Prostate gland (tissue), 2 donors: ENCODE data around the gene LCN12.

Experiments
- POLR2A ChIP-seq: fragments of 450-650 bp; IDR thresholded peaks from one replicate; pipeline ENCODE4 v1.6.1; 2016; ENCODE audit warnings: antibody characterized with exemption, mild to moderate bottlenecking
- TF ChIP-seq, protein P1 (sequence below), 4 experiments: fragments of 200-600 bp in 2 of 4; fragments of 450-650 bp in 2 of 4; sonication (generic) in 2 of 4; IDR thresholded peaks; 1 replicate in 3 of 4; 2 replicates in 1 of 4; pipeline ENCODE4 v1.5.1; 2016 to 2019; ENCODE audit warnings: antibody characterized with exemption in 4 of 4, mild to moderate bottlenecking in 2 of 4, moderate library complexity in 2 of 4

DNA sequence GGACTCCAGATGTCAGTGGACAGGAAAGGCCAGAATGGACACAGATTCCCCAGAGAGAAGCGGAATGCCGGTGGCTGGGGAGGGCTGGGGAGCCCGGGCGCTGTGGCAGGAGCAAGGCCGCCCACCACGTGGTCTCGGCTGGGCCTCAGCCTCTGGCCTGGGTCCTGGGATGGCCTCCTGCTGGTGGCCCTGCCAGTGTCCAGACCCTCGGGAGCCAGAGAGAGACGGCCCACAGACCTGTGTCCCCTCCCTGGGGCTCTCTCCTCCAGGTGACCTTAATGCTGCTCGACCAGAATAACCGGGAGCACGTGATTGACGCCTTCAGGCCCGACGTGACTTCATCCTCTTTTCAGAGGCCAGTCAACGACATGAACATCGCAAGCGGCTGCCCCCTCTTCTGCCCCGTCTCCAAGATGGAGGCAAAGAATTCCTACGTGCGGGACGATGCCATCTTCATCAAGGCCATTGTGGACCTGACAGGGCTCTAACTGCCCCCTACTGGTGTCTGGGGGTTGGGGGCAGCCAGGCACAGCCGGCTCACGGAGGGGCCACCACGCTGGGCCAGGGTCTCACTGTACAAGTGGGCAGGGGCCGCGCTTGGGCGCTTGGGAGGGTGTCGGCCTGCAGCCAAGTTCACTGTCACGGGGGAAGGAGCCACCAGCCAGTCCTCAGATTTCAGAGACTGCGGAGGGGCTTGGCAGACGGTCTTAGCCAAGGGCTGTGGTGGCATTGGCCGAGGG, 26.5 kb upstream of the LCN12 start:
- TF ChIP-seq, protein P1, sequence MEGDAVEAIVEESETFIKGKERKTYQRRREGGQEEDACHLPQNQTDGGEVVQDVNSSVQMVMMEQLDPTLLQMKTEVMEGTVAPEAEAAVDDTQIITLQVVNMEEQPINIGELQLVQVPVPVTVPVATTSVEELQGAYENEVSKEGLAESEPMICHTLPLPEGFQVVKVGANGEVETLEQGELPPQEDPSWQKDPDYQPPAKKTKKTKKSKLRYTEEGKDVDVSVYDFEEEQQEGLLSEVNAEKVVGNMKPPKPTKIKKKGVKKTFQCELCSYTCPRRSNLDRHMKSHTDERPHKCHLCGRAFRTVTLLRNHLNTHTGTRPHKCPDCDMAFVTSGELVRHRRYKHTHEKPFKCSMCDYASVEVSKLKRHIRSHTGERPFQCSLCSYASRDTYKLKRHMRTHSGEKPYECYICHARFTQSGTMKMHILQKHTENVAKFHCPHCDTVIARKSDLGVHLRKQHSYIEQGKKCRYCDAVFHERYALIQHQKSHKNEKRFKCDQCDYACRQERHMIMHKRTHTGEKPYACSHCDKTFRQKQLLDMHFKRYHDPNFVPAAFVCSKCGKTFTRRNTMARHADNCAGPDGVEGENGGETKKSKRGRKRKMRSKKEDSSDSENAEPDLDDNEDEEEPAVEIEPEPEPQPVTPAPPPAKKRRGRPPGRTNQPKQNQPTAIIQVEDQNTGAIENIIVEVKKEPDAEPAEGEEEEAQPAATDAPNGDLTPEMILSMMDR (IDR thresholded peaks at IDR 0.05): no peak
- no peak for TF ChIP-seq POLR2A
